Measurements from ENCODE around the gene SH3D21.
A peak's percentile ranks its signal among the peaks of the same experiment; 100 is the strongest.

DNA sequence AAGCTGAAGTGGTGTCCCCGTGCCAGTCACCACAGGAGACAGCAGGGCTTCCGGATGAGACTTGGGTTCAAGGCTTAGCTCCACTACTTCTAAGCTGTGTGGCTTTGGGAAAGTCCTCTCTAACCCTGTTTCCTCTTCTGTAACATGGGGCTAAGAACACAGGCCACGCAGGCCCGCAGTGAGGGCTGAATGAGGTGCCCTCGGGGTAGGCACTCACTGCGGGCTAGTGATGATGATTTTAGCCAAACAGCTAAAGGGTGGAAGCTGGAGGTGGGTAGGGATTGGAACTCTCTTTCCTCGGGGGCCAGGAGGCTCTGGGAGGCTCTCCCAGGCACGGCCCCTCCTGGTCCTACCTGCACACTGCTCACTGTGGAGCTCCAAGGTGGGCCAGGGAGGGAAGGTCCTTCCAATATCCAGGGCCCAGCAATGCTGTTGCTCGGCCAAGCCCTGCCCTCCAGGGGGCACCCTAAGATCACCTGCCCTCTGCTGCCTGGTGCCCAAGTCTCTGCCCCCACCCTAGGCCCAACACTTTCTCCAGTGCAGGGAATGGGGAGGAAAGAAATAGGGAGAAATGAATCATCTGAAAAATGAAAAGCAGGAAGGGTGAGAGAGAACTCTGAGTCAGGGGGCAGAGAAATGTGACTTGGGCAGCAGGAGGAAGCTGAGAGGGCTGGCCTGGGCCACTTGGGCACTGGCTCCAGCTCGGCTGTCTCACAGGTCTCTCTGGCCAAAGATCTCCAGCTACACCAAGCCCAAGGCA lies 36.4 kb downstream of the SH3D21 start:
- TF ChIP-seq KAT2A (conservative IDR thresholded peaks at IDR 0.05; ENCODE audit: control insufficient read depth, low read depth, low read length) (no peak), HDAC6 (IDR thresholded peaks at IDR 0.05; ENCODE audit: unreplicated experiment) (no peak), NBN (IDR thresholded peaks at IDR 0.05) (no peak), EP300 (IDR thresholded peaks at IDR 0.05; ENCODE audit: borderline replicate concordance in 1 of 2, control insufficient read depth in 1 of 2, low read depth in 2 of 2, low read length in 2 of 2) (no peak), NFXL1 (IDR thresholded peaks at IDR 0.05; ENCODE audit: borderline replicate concordance) (no peak), MXI1 (IDR thresholded peaks at IDR 0.05; ENCODE audit: low read depth, low read length) (no peak), ESRRA (IDR thresholded peaks at IDR 0.05; ENCODE audit: low read length) (no peak; the same call in 1 of the 2 replicates)
- TF ChIP-seq, protein P1, sequence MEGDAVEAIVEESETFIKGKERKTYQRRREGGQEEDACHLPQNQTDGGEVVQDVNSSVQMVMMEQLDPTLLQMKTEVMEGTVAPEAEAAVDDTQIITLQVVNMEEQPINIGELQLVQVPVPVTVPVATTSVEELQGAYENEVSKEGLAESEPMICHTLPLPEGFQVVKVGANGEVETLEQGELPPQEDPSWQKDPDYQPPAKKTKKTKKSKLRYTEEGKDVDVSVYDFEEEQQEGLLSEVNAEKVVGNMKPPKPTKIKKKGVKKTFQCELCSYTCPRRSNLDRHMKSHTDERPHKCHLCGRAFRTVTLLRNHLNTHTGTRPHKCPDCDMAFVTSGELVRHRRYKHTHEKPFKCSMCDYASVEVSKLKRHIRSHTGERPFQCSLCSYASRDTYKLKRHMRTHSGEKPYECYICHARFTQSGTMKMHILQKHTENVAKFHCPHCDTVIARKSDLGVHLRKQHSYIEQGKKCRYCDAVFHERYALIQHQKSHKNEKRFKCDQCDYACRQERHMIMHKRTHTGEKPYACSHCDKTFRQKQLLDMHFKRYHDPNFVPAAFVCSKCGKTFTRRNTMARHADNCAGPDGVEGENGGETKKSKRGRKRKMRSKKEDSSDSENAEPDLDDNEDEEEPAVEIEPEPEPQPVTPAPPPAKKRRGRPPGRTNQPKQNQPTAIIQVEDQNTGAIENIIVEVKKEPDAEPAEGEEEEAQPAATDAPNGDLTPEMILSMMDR (IDR thresholded peaks at IDR 0.05 in 2 of 3, conservative IDR thresholded peaks at IDR 0.05 in 1 of 3; ENCODE audit: control insufficient read depth in 2 of 3, extremely low read depth in 1 of 3, insufficient read depth in 1 of 3, low read depth in 3 of 3, low read length in 3 of 3): peak; percentile 68 to 90 (median 87)
